ENCODE results near the gene C1QTNF9.
A peak's percentile ranks its signal among the peaks of the same experiment; 100 is the strongest.
"Not testable (repeated sequence)": the region's sequence is repeated elsewhere in the genome, so short reads cannot be mapped to it uniquely, and the experiment has no call there.

Gene C1QTNF9, protein sequence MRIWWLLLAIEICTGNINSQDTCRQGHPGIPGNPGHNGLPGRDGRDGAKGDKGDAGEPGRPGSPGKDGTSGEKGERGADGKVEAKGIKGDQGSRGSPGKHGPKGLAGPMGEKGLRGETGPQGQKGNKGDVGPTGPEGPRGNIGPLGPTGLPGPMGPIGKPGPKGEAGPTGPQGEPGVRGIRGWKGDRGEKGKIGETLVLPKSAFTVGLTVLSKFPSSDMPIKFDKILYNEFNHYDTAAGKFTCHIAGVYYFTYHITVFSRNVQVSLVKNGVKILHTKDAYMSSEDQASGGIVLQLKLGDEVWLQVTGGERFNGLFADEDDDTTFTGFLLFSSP

GRCh38 chr13:24309300-24309699, at the start of gene C1QTNF9:
C1QTNF9 (plus strand) TSS chr13:24309580; CDS start chr13:24316004, 6,424 bp downstream.
- FAIRE-seq; DNase-seq (ENCODE audit: insufficient read length, low spot score): not testable (repeated sequence)

DNA sequence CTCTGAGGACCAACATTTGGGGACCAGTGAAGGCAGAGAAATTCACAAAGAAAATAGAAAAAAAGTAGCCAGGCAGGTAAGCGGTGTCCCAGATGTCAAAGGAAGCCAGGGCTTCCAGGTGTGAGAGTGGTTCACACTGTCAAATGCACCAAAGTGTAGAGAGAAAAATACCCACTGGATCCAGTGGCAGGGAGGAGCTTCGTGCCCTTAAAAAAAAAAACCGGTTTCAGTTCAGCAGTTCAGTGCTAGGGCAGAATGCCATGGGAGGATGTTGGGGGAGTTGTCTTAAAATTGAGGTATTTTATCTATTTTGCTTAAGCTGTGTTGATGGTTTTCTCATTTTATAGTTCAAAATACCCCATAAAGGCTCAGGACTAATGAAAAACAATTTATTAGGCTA, 47.8 kb upstream of the C1QTNF9 start:
- no peak for FAIRE-seq
- DNase-seq (ENCODE audit: insufficient read length, low spot score) = no peak

DNA sequence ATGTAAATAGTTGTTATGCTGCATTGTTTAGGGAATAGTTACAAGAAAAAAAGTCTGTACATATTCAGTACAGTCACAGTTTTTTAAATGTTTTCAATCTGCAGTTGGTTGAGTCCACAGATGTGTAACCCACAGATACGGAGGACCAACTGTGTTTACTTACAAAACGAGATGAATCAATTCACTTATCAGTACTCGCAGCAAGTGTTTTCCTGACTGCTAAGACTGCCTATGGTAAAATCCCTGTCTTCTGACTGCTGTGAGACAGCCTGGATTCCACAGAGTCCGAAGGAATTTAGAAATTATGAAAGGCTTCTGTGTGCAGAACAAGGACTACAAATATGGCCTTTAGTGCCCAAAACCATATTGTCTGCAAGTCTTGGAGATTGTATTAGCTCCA, 45.7 kb upstream of the C1QTNF9 start:
- FAIRE-seq = no peak
- DNase-seq (ENCODE audit: insufficient read length, low spot score) = no peak

DNA sequence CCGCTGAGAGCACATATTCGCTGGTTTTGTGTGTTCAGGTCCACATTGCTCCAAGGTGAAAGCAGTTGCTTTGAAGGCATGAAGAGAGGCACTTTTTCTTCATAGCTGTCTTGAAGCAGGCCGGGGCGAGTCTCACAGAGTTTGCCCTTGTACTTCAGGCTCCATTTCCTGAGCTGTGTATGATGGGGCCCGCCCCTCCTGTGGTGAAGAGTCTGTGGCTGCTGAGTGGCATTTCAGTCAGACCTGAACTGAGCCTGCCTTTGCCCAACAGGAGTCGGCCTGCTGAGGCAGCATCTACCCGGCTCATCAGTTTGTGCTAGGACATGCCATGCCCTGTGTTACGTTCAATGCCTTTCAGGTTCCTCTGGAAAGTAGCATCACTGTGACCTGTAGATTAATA, 44.4 kb upstream of the C1QTNF9 start:
- FAIRE-seq = no peak
- no peak for DNase-seq (ENCODE audit: insufficient read length, low spot score)

GRCh38 chr13:24265453-24265852, 43.9 kb upstream of the C1QTNF9 start:
- DNase-seq (ENCODE audit: insufficient read length, low spot score) (no peak), FAIRE-seq (no peak)

- DNase-seq (ENCODE audit: insufficient read length, low spot score) (no peak), FAIRE-seq (no peak)
Measured at GRCh38 chr13:24267274-24267673, 42.1 kb upstream of the C1QTNF9 start.

DNA sequence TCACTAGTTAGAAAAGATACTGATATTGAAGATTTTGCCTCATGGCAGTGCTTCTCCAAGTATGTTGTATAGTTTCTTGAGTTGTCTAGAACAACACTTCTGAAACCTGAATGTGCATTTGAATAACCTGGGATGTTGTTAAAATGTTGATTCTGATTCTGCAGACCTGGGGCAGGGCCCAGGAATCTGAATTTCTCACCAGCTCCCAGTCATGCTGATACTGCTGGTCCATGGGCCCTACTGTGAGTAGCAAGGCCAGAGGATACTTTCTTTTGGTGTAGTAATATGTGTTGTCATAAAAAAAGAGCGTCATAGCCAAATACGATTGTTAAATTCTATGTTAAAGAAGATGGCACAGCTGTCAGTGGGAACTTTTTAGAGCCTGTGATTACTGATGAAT, 41.6 kb upstream of the C1QTNF9 start:
- DNase-seq (ENCODE audit: insufficient read length, low spot score) = no peak

GRCh38 chr13:24269821-24270220, 39.6 kb upstream of the C1QTNF9 start:
- no peak for FAIRE-seq
- no peak for DNase-seq (ENCODE audit: insufficient read length, low spot score)

More for the DNA sequence above, 41.6 kb upstream of the C1QTNF9 start:
- no peak for FAIRE-seq

- no peak for FAIRE-seq
- peak; percentile 22 for DNase-seq (ENCODE audit: insufficient read length, low spot score)
Measured at GRCh38 chr13:24270639-24271141, 38.7 kb upstream of the C1QTNF9 start.

- FAIRE-seq = no peak
- DNase-seq (ENCODE audit: insufficient read length, low spot score) = no peak
Measured at GRCh38 chr13:24271231-24271600, 38.2 kb upstream of the C1QTNF9 start.

DNA sequence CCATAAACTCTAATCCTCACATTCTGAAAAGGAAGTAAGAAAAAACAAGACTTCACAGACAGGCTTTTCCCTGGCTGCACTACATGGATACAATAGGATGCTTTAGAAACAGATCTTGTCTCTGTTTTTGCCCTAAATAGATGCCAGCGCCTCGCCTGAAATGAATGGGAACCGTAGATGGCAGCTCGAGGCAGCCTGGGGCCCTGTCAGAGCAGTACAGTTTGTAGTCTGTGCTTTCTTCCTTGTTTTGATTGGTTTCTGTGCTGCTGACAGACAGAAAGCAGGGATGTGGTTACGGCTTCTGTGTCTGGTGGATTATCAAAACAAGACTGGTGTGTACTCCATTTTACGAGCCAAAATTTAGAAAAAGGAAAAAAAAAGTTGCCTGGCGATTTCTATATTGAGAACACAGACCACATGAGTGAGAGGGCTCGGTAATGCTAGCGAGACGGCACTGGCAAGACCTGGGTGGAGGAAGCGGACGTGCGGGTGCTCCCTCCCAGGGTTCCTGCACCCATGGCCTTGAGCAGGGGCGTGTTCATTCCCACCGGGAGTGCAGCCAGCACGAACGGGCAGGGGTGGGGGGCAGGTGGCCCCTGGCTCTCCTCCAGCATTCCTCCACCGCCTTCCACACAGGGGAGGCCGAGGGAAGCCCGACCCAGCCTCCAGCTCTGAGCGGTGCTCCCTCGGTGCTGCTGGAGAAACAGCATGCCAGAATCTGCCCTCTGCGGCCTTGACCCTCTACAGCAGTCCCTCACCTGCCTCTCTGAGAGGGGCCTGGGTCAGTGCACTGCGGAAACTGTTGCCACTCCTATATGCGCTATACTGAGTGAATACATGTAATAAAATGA, 37.6 kb upstream of the C1QTNF9 start:
- DNase-seq (ENCODE audit: insufficient read length, low spot score) (peak; percentile 9), FAIRE-seq (no peak)

GRCh38 chr13:24272452-24273161, 36.8 kb upstream of the C1QTNF9 start:
- DNase-seq (ENCODE audit: insufficient read length, low spot score) (no peak), FAIRE-seq (no peak)

- DNase-seq (ENCODE audit: insufficient read length, low spot score) (no peak), FAIRE-seq (no peak)
Measured at GRCh38 chr13:24273926-24274325, 35.5 kb upstream of the C1QTNF9 start.

DNA sequence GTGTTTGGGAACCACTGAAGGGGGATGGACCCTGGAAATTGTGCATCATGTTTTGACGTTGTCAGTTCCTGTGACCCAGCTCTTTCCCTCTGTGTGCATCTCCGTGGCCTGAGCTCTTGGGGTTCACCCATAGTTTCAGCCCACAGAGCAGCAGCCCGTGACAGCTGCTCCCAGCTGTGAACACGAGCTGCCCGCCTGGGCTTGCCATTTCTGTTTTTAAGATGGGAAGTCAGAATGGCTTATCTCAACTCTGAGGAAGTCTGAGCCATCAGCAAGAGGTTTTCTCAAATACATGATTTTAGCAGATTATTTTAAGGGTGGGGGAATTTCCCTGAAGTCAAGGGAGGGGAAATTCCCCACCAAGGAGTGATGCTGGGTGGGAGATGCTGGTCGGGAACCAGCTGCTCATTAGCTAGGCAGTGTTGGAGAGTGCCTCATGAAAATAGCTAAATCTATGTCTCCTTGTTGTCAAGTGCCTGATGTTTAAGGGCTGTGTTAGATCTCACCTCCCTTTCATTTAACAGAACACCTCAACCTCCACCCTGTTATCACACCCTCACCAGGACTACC, 34.8 kb upstream of the C1QTNF9 start:
- DNase-seq (ENCODE audit: insufficient read length, low spot score) = no peak
- FAIRE-seq = no peak

- DNase-seq (ENCODE audit: insufficient read length, low spot score) (no peak), FAIRE-seq (no peak)
Measured at GRCh38 chr13:24275041-24275440, 34.3 kb upstream of the C1QTNF9 start.

GRCh38 chr13:24276306-24276705, 33.1 kb upstream of the C1QTNF9 start:
- no peak for DNase-seq (ENCODE audit: insufficient read length, low spot score)
- FAIRE-seq = no peak

DNA sequence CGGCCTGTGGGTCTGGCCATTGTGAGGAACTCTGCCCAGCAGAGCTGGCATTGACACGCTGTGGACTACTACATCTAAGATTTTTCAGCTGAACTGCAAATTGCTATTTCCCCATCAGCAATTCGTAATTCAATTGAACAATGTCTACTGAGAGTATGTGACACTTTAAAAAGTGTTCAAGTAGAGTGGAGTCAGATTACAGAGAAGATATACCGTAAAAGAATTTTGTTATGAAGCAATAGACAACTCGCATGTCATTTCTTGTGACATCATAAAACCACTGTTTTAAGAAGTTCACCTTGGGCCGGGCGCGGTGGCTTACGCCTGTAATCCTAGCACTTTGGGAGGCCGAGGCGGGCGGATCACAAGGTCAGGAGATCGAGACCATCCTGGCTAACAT, 32.5 kb upstream of the C1QTNF9 start:
- FAIRE-seq = no peak
- no peak for DNase-seq (ENCODE audit: insufficient read length, low spot score)

DNA sequence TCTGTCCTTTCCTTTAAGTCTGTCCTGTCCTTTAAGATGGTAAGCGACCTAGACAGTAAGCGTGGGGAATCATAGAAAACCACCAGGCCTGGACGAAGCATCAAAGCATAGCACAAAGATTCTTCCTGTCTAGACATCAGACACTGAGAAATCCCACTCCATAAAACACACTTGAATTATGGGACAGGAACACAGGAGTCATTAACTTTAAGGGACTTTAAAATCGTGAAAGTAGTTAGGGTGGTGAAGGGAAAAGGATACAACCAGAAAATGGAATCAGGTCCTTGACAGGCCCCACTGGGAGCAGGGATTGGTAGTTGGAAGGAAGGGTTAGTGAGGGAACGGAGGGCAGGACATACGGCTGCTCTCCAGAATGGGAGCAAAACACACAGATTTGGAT, 31.6 kb upstream of the C1QTNF9 start:
- FAIRE-seq = no peak
- DNase-seq (ENCODE audit: insufficient read length, low spot score) = no peak

- FAIRE-seq = no peak
- no peak for DNase-seq (ENCODE audit: insufficient read length, low spot score)
Measured at GRCh38 chr13:24279327-24280110, 29.9 kb upstream of the C1QTNF9 start.

- FAIRE-seq (no peak), DNase-seq (ENCODE audit: insufficient read length, low spot score) (no peak)
Measured at GRCh38 chr13:24280720-24281119, 28.7 kb upstream of the C1QTNF9 start.

Data from HTR-8/SVneo (cell line).